HCT116 (cell line): ENCODE results near the gene LGALS4. TPM values are rescaled to one million over a fixed set of nuclear protein-coding genes. Genes with fewer than 3 reads are reported as not detected.

Source experiments
- ATAC-seq: fragments of 200-7000 bp; cut with Tn5 transposase; 2 replicates; pipeline ENCODE4 v1.9.1; 2020; ENCODE audit warnings: mild to moderate bottlenecking, moderate library complexity
- BruUV-seq: library from RNA; stranded (reverse); fragments of 400-500 nt; replicated peaks from 2 replicates; lab custom pipeline; 2021; lab: Mats Ljungman, UMichigan
- CTCF ChIA-PET: fragments of 300-600 bp; sonication (Branson Sonifier 250); formaldehyde crosslinking; loops from one replicate; lab custom pipeline; 2021; ENCODE audit warnings: antibody characterized with exemption; lab: Charles Lee
- POLR2A ChIA-PET: fragments of 300-600, 350-600 bp; sonication (Branson Sonifier 250); formaldehyde crosslinking; loops from one replicate; lab custom pipeline; 2021; ENCODE audit warnings: antibody characterized with exemption; lab: Charles Lee
- RAD21 ChIA-PET, 2 experiments: fragments of 300-600 bp; sonication (Branson Sonifier 250); formaldehyde crosslinking; loops; one replicate each; lab custom pipeline; 2023; ENCODE audit warnings: low total read pairs in 2 of 2; ENCODE audit not compliant: uncharacterized antibody in 2 of 2, unreplicated experiment in 2 of 2, low non-redundant PET in 1 of 2; lab: Charles Lee
- DNase-seq: peaks from one replicate; pipeline ENCODE4 v3.0.0-alpha.2; 2010; ENCODE audit warnings: low read depth, low spot score
- H2AFZ ChIP-seq: fragments of 200-600 bp; shearing (Covaris generic), sonication (generic); 2 replicates; pipeline ENCODE4 v1.6.1; 2017; ENCODE audit warnings: low read depth, mixed run types, mixed read lengths, antibody characterized with exemption, low read length; ENCODE audit not compliant: poor library complexity, severe bottlenecking
- H3K27ac ChIP-seq: 2 replicates; pipeline ENCODE4 v1.5.1; 2012; ENCODE audit warnings: low read depth, low read length
- H3K27me3 ChIP-seq: fragments of 200-600 bp; sonication (generic); 2 replicates; pipeline ENCODE4 v1.6.1; 2016; ENCODE audit warnings: mixed run types, low read length, mixed read lengths; ENCODE audit not compliant: insufficient read depth
- H3K36me3 ChIP-seq, 2 experiments: fragments of 200-500 bp in 1 of 2; fragments of 200-600 bp in 1 of 2; sonication (Bioruptor generic) in 1 of 2; sonication (generic) in 1 of 2; 2 replicates each; pipeline versions ENCODE4 v1.5.1 to v1.6.1; 2014 to 2016; ENCODE audit warnings: low read length in 2 of 2, inconsistent platforms in 1 of 2, mixed read lengths in 1 of 2, mixed run types in 1 of 2; ENCODE audit not compliant: insufficient read depth in 2 of 2, control insufficient read depth in 1 of 2
- H3K4me1 ChIP-seq, 2 experiments: fragments of 200-600 bp in 1 of 2; sonication (generic) in 1 of 2; 2 replicates each; pipeline versions ENCODE4 v1.5.1 to v1.6.1; 2012 to 2017; ENCODE audit warnings: low read length in 2 of 2, inconsistent platforms in 1 of 2, mild to moderate bottlenecking in 1 of 2, mixed read lengths in 1 of 2, mixed run types in 1 of 2, moderate library complexity in 1 of 2; ENCODE audit not compliant: insufficient read depth in 2 of 2, control insufficient read depth in 1 of 2
- H3K4me2 ChIP-seq: fragments of 200-600 bp; sonication (generic); 2 replicates; pipeline ENCODE4 v1.6.1; 2017; ENCODE audit warnings: mixed run types, low read length, mixed read lengths
- H3K4me3 ChIP-seq, 2 experiments: fragments of 200-600 bp in 1 of 2; sonication (generic) in 1 of 2; replicated peaks in 1 of 2; 2 replicates each; pipeline ENCODE4 v1.5.1; 2011 to 2016; ENCODE audit warnings: low read length in 2 of 2, control low read depth in 1 of 2, low read depth in 1 of 2, mild to moderate bottlenecking in 1 of 2, mixed read lengths in 1 of 2, mixed run types in 1 of 2
- H3K79me2 ChIP-seq: fragments of 200-600 bp; sonication (generic); 2 replicates; pipeline ENCODE4 v1.6.1; 2017; ENCODE audit warnings: mild to moderate bottlenecking, mixed run types, low read length, moderate library complexity, mixed read lengths; ENCODE audit not compliant: insufficient read depth
- H3K9ac ChIP-seq: fragments of 200-600 bp; sonication (generic); 2 replicates; pipeline ENCODE4 v1.6.1; 2016; ENCODE audit warnings: low read length, mixed read lengths
- H3K9me2 ChIP-seq: fragments of 200-600 bp; sonication (generic), shearing (Covaris generic); 2 replicates; pipeline ENCODE4 v1.6.1; 2017; ENCODE audit warnings: mixed run types, mild to moderate bottlenecking, moderate library complexity; ENCODE audit not compliant: insufficient read depth
- H3K9me3 ChIP-seq, 2 experiments: fragments of 200-500 bp in 1 of 2; fragments of 200-600 bp in 1 of 2; sonication (Bioruptor generic) in 1 of 2; sonication (generic) in 1 of 2; 2 replicates each; pipeline ENCODE4 v1.6.1; 2014 to 2017; ENCODE audit warnings: low read length in 2 of 2, mixed read lengths in 2 of 2, inconsistent platforms in 1 of 2, low read depth in 1 of 2, mild to moderate bottlenecking in 1 of 2, mixed run types in 1 of 2, moderate library complexity in 1 of 2; ENCODE audit not compliant: control insufficient read depth in 1 of 2, insufficient read depth in 1 of 2
- H4K20me1 ChIP-seq: fragments of 200-600 bp; sonication (generic), shearing (Covaris generic); 2 replicates; pipeline ENCODE4 v1.6.1; 2017; ENCODE audit warnings: mixed run types, mild to moderate bottlenecking, moderate library complexity; ENCODE audit not compliant: insufficient read depth
- CBX3 ChIP-seq: IDR thresholded peaks from 2 replicates; pipeline ENCODE4 v1.6.1; 2012; ENCODE audit warnings: low read depth
- EZH2 ChIP-seq: fragments of 200-600 bp; sonication (generic); IDR thresholded peaks from 2 replicates; pipeline ENCODE4 v1.6.1; 2017; ENCODE audit warnings: antibody characterized with exemption, mixed run types
- POLR2AphosphoS5 ChIP-seq: IDR thresholded peaks from 2 replicates; pipeline ENCODE4 v1.6.1; 2011; ENCODE audit warnings: mild to moderate bottlenecking, low read depth, low read length, moderate library complexity
- RAD21 ChIP-seq: IDR thresholded peaks from 2 replicates; pipeline ENCODE4 v1.6.1; 2012; ENCODE audit warnings: low read depth, mild to moderate bottlenecking
- REST ChIP-seq: IDR thresholded peaks from 2 replicates; pipeline ENCODE4 v1.6.1; 2012; ENCODE audit warnings: low read depth
- SP1 ChIP-seq: IDR thresholded peaks from 2 replicates; pipeline ENCODE4 v1.6.1; 2012; ENCODE audit warnings: low read depth
- SRF ChIP-seq: IDR thresholded peaks from 2 replicates; pipeline ENCODE4 v1.6.1; 2012; ENCODE audit warnings: low read depth
- intact Hi-C: fragments of 100-400 bp; cut with micrococcal nuclease; formaldehyde crosslinking; loops from 2 replicates; pipeline ENCODE4 v1.10.0; 2022
- total RNA-seq: library from RNA; stranded (reverse); gene quantifications from one replicate; pipeline ENCODE4 v1.2.1, GENCODE V29; 2021; ENCODE audit not compliant: unreplicated experiment
- TF ChIP-seq, protein P1 (sequence below): IDR thresholded peaks from 2 replicates; pipeline ENCODE4 v1.6.1; 2012

The LGALS4 gene
- total RNA-seq, 1 experiment from 2014 or later, result 0.86 TPM

GRCh38 chr19:38841787-38842438, 29.2 kb upstream of the LGALS4 start:
- Histone ChIP-seq H2AFZ (no peak overlapping the region), H3K79me2 (peaks cover 74% of the 10 kb centered on the region), H4K20me1 (peaks cover 27% of the 10 kb centered on the region), H3K27me3 (no peaks in the 10 kb centered on the region), H3K9me3 (no peaks in the 10 kb centered on the region), H3K9me2 (no peaks in the 10 kb centered on the region), H3K27ac (no peak overlapping the region), H3K4me1 (peaks cover 0 to 26% of the 10 kb centered on the region in 2 experiments; a peak in 2 of 4 replicates), H3K36me3 (peaks cover 80 to 96% of the 10 kb centered on the region in 2 experiments), H3K4me3 (no peak overlapping the region), H3K9ac (no peak overlapping the region), H3K4me2 (no peak overlapping the region)
- CTCF ChIA-PET, result no interaction called here
- ATAC-seq, result no peak
- TF ChIP-seq SRF (no peak), POLR2AphosphoS5 (peak; percentile 18; the same call in 1 of the 2 replicates)
- TSS peak; percentile 0 for BruUV-seq
- POLR2A ChIA-PET, result no interaction called here
- intact Hi-C loops, result no loop called here
- DNase-seq, result no peak
- RAD21 ChIA-PET, result no interaction called here

- DNase-seq, result no peak
- intact Hi-C loops, result no loop called here
- no peak for TF ChIP-seq SP1
- no peak for TF ChIP-seq RAD21
- peak; percentile 20 for TF ChIP-seq POLR2AphosphoS5
- TF ChIP-seq CBX3, result no peak
- no peak for TF ChIP-seq EZH2
- no peak for TF ChIP-seq REST
- TF ChIP-seq, protein P1, sequence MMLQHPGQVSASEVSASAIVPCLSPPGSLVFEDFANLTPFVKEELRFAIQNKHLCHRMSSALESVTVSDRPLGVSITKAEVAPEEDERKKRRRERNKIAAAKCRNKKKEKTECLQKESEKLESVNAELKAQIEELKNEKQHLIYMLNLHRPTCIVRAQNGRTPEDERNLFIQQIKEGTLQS, result no peak
- H3K27me3 ChIP-seq, result no peaks in the 10 kb centered on the region
- H2AFZ ChIP-seq, result no peak overlapping the region
- H4K20me1 ChIP-seq, result peaks cover 27% of the 10 kb centered on the region
- no TSS peak for BruUV-seq
- ChIA-PET POLR2A (interaction anchor here (0.6 to 1.2 kb wide), 2 partner anchors 8 to 12 kb away, joined by 3 to 5 read pairs; no protein-coding TSS in a partner anchor), RAD21 (interaction anchor here in 1 of 2 experiments (0.7 kb wide), 1 partner anchor 99 kb away, joined by 3 read pairs; no protein-coding TSS in a partner anchor), CTCF (no interaction called here)
- ATAC-seq, result no peak
- no peak overlapping the region for H3K9ac ChIP-seq
- no peak overlapping the region for H3K27ac ChIP-seq
- H3K9me3 ChIP-seq, result no peaks in the 10 kb centered on the region
- H3K79me2 ChIP-seq, result peaks cover 67% of the 10 kb centered on the region
- H3K4me3 ChIP-seq, result no peak overlapping the region
- H3K4me2 ChIP-seq, result no peak overlapping the region
- H3K9me2 ChIP-seq, result no peaks in the 10 kb centered on the region
- H3K4me1 ChIP-seq, result peaks cover 0 to 26% of the 10 kb centered on the region in 2 experiments; a peak in 2 of 4 replicates
- peaks cover 82 to 93% of the 10 kb centered on the region in 2 experiments for H3K36me3 ChIP-seq
Observed at GRCh38 chr19:38841180-38841766, 28.5 kb upstream of the LGALS4 start.
